Esophagus muscularis mucosa (tissue), 4 donors: Measurements from ENCODE around the gene NTN1. TPM values are rescaled to one million over a fixed set of nuclear protein-coding genes. Genes with fewer than 3 reads are reported as not detected.

ENCODE experiments used
- DNase-seq: peaks from one replicate; pipeline ENCODE4 v3.0.0-alpha.2; 2017; ENCODE audit errors: extremely low spot score
- H3K27ac ChIP-seq, 4 donors: fragments of 200-600 bp; sonication (generic); replicated peaks in 1 of 4; 1 replicate in 3 of 4; 2 replicates in 1 of 4; pipeline ENCODE4 v1.5.1; 2016 to 2019; ENCODE audit warnings: mild to moderate bottlenecking in 1 of 4
- H3K27me3 ChIP-seq, 4 donors: fragments of 200-600 bp; sonication (generic); one replicate each; pipeline versions ENCODE4 v1.5.1 to v1.6.0; 2016 to 2019
- H3K36me3 ChIP-seq, 4 donors: fragments of 200-600 bp; sonication (generic); one replicate each; pipeline ENCODE4 v1.5.1; 2016 to 2019
- H3K4me1 ChIP-seq, 4 donors: fragments of 200-600 bp; sonication (generic); one replicate each; pipeline ENCODE4 v1.5.1; 2016 to 2019
- H3K4me3 ChIP-seq, 4 donors: fragments of 200-600 bp; sonication (generic); 1 replicate in 2 of 4; 2 replicates in 2 of 4; pipeline ENCODE4 v1.5.1; 2016 to 2019; ENCODE audit warnings: mild to moderate bottlenecking in 4 of 4, moderate library complexity in 1 of 4
- H3K9me3 ChIP-seq, 4 donors: fragments of 200-600 bp; sonication (generic); 1 replicate in 3 of 4; 2 replicates in 1 of 4; pipeline ENCODE4 v1.5.1; 2016 to 2019
- EP300 ChIP-seq: sonication (generic); formaldehyde crosslinking; IDR thresholded peaks from one replicate; pipeline ENCODE4 v1.6.1; 2017; ENCODE audit warnings: antibody characterized with exemption
- POLR2A ChIP-seq: fragments of 450-650 bp; IDR thresholded peaks from one replicate; pipeline ENCODE4 v1.6.1; 2017; ENCODE audit warnings: antibody characterized with exemption, moderate library complexity, mild to moderate bottlenecking, low read depth
- POLR2AphosphoS5 ChIP-seq, 2 donors: sonication (generic); formaldehyde crosslinking; IDR thresholded peaks; one replicate each; pipeline ENCODE4 v1.6.1; 2017; ENCODE audit warnings: antibody characterized with exemption in 2 of 2
- WGBS: methylation state at CpG from one replicate; pipeline ENCODE4 v1.1.5; 2018; 5-methylcytosine and 5-hydroxymethylcytosine counted together
- intact Hi-C: fragments of 100-400 bp; cut with DNase I; formaldehyde crosslinking; loops from one replicate; pipeline ENCODE4 v1.15.1; 2023
- total RNA-seq, 4 donors: library from RNA; depleted of rRNA; stranded (reverse); fragments of >200 nt; gene quantifications; one replicate each; pipeline versions ENCODE4 v1.1.0 to v1.2.1, GENCODE V29; 2016
- TF ChIP-seq, protein P1 (sequence below), 3 experiments: fragments of 200-600 bp in 2 of 3; fragments of 450-650 bp in 1 of 3; sonication (generic) in 2 of 3; IDR thresholded peaks; one replicate each; pipeline ENCODE4 v1.5.1; 2017 to 2019; ENCODE audit warnings: antibody characterized with exemption in 3 of 3, mild to moderate bottlenecking in 2 of 3, moderate library complexity in 1 of 3

Gene NTN1
- total RNA-seq: 100 to 1,000 TPM in 3 of 4 donors, 10 to 100 TPM in 1; 69.3 to 179 (median 117) TPM

DNA sequence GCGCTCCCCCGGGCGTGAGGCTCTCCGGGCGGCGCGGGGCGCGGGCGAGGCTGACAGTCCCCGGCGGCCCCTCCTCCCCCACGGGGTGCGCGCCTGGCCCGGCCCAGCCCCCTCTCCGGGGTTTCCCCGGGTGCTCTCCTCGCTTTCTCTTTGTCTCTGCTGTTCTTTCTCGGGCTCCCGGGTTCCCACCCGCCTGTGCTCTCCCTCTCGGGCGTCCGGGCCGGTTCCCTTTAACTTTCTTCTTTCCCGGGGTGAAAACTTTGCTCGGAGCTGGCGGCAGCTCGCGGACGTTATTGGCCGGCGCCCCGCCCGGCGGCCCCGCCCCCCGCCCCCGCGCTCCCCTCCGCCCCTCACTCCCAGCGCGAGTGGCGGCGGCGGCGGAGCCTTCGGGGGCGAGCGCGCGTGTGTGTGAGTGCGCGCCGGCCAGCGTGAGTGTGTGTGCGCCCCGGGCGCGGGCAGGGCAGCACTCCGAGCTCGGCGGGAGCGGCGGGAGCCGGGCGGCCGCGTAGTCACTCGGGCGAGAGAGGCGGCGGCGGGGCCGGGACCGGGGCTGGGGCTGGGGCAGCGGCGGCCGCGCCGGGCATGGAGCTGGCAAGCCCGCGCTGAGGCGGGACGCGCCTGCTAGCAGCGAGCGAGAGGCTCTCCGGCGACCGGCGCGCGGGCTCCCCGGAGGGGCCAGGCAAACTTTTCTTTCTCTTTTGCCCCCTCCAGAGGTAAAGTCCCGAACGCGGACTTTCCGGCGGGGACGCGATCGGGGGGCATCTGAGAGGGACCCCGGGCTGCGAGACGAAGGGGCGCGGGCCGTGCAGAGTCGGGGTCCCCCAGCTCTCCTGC, at the start of gene NTN1:
NTN1 (plus strand) TSS at position 353 of the 834 bp plus-strand sequence. CDS start 864 bp downstream, outside the sequence.
- intact Hi-C loops: loop anchor here (5.0 kb wide), 1 partner anchor 81 kb away; no protein-coding TSS in a partner anchor

DNA sequence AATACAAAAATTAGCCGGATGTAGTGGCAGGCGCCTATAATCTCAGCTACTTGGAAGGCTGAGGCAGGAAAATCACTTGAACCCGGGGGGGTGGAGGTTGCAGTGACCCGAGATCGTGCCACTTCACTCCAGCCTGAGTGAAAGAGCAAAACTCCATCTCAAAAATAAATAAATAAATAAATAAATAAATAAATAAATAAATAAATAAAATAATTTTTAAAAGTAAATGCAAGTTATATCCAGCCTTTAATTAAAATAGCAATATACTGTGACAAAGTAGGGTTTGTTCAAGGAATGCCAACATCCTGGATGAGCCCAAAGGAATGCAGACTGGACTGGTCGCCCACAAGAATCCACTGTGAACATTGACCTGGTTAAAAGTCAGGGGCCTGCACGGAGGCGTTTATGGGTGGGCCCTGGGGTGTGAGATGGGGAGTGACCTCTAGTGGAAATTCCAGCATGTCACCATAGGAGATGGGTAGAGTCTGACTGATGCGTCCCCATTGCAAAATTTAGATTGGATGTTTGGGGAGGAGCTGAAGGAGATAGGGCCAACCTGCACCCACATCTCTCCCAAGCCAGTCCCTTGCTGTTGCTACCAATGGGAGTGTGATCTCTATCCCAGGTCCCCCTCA, 46.1 kb upstream of the NTN1 start:
- no peaks in the 10 kb centered on the region for H3K4me1 ChIP-seq
- no peak overlapping the region for H3K27ac ChIP-seq
- no peak for TF ChIP-seq EP300
- TF ChIP-seq POLR2A: no peak
- TF ChIP-seq POLR2AphosphoS5 (IDR thresholded peaks at IDR 0.05): no peak
- TF ChIP-seq, protein P1, sequence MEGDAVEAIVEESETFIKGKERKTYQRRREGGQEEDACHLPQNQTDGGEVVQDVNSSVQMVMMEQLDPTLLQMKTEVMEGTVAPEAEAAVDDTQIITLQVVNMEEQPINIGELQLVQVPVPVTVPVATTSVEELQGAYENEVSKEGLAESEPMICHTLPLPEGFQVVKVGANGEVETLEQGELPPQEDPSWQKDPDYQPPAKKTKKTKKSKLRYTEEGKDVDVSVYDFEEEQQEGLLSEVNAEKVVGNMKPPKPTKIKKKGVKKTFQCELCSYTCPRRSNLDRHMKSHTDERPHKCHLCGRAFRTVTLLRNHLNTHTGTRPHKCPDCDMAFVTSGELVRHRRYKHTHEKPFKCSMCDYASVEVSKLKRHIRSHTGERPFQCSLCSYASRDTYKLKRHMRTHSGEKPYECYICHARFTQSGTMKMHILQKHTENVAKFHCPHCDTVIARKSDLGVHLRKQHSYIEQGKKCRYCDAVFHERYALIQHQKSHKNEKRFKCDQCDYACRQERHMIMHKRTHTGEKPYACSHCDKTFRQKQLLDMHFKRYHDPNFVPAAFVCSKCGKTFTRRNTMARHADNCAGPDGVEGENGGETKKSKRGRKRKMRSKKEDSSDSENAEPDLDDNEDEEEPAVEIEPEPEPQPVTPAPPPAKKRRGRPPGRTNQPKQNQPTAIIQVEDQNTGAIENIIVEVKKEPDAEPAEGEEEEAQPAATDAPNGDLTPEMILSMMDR (IDR thresholded peaks at IDR 0.05): no peak
- intact Hi-C loops: no loop called here
- H3K4me3 ChIP-seq: no peak overlapping the region
- H3K27me3 ChIP-seq: no peaks in the 10 kb centered on the region
- no peak for DNase-seq
- 89% methylated on average over 9 of the region's 9 CpGs for WGBS
- H3K9me3 ChIP-seq: no peaks in the 10 kb centered on the region
- H3K36me3 ChIP-seq: no peaks in the 10 kb centered on the region

More for the DNA sequence above, at the start of gene NTN1:
- Histone ChIP-seq H3K27ac (peak within 1 kb of the TSS; percentile 90 to 96 (median 94)), H3K27me3 (peaks cover 0 to 15% (median 3%) of the 10 kb centered on the region in 4 donors), H3K4me1 (peaks cover 19 to 59% (median 51%) of the 10 kb centered on the region in 4 donors), H3K36me3 (no peaks in the 10 kb centered on the region), H3K4me3 (peak within 1 kb of the TSS; percentile 77 to 95 (median 90)), H3K9me3 (no peaks in the 10 kb centered on the region)
- DNase-seq: no peak
- TF ChIP-seq, protein P1 (IDR thresholded peaks at IDR 0.05): no peak
- peak; percentile 49 to 86 for TF ChIP-seq POLR2AphosphoS5 (IDR thresholded peaks at IDR 0.05)
- no peak for TF ChIP-seq POLR2A
- TF ChIP-seq EP300: no peak
- WGBS: under 1% methylated on average over 66 of the region's 111 CpGs

DNA sequence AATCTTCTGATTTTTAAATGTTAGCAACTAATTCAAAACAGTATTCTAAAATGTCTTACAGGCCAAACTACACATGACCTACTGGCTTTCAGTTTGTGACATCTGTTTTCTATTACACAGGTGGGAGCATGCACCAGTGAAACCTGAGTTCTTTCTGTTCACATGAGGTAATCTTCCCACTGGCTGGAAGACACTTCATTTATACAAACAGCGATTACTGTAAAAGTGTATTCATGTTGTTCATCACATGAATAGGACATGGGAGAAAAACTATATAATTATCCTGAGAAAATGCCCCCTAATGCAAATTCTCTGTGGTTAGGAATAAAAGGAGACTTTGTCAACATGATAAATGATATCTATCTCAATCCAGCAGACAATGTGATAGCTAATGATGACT, 44.7 kb upstream of the NTN1 start:
- no peaks in the 10 kb centered on the region for H3K9me3 ChIP-seq
- no peaks in the 10 kb centered on the region for H3K36me3 ChIP-seq
- H3K4me1 ChIP-seq: no peaks in the 10 kb centered on the region
- WGBS: 63% methylated on average over 1 of the region's 1 CpG
- no peak for DNase-seq
- intact Hi-C loops: no loop called here
- no peak for TF ChIP-seq POLR2A
- no peak for TF ChIP-seq EP300
- no peak for TF ChIP-seq POLR2AphosphoS5 (IDR thresholded peaks at IDR 0.05)
- TF ChIP-seq, protein P1 (IDR thresholded peaks at IDR 0.05): no peak
- H3K4me3 ChIP-seq: no peak overlapping the region
- no peak overlapping the region for H3K27ac ChIP-seq
- no peaks in the 10 kb centered on the region for H3K27me3 ChIP-seq

DNA sequence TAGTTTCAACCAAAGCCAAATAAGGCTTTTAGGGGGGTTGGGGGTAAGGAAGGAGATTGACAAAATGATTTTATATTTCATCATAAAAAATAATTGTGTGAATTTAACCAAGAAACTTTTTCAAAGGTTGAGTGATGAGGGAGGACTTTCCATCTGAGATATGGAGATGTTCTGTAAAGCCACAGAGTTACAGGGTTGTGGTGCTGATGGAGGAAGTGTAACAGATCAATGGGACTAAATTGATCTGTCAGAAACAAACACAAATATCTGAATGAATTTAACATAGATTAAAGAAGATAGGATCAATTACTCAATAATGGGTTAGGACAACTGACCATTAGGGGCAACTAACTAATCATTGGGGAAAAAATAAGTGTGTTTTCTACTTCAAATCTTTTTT, 41.6 kb upstream of the NTN1 start:
- intact Hi-C loops: no loop called here
- no peak for DNase-seq
- TF ChIP-seq POLR2AphosphoS5 (IDR thresholded peaks at IDR 0.05): no peak
- TF ChIP-seq POLR2A: no peak
- TF ChIP-seq, protein P1 (IDR thresholded peaks at IDR 0.05): no peak
- no peak for TF ChIP-seq EP300
- H3K36me3 ChIP-seq: no peaks in the 10 kb centered on the region
- H3K27ac ChIP-seq: no peak overlapping the region
- H3K4me3 ChIP-seq: no peak overlapping the region
- H3K4me1 ChIP-seq: no peaks in the 10 kb centered on the region
- H3K27me3 ChIP-seq: no peaks in the 10 kb centered on the region
- H3K9me3 ChIP-seq: no peaks in the 10 kb centered on the region
